ENCODE measurements around the gene RNH1.

The RNH1 gene

DNA sequence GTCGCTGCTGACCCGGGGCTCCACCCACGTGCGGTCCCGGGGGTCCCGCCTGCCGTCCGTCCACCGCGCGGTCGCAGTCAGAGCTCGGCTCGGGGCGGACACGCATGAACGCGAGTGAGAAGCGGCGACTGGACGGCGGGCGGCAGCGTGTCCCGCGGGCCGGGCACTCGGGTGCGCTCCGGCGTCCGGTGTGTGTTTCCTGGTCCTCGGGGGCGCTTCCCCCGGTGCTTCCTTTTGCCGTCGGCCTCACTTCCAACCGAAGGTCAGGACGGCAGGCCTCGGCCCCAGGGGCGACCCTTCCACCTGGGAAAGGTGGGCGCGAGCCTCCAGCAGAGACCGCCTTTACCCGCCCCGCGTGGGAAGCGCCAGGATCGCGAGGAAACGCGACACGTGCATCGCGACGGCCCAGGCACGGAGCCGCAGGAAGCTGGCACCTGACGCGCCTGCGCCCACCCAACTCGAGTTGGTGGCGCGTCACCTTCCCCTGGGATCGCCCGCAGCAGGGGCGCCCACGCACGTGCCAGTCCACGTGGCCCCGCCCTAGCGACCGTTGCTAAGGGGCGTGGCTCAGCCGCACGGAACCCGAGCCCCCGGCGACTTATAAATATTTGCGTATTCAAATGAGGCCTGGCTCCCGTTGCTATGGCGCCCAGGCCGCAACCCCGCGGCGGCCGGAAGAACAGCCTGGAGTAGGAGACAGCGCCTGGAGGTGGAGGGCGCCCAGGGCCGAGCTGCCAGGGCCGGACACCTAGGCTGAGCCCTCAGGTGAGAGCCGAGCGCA, 30.0 kb upstream of the RNH1 start, which contains the start of gene LRRC56:
LRRC56 (plus strand) TSS at position 687 of the 781 bp plus-strand sequence. CDS start 3,158 bp downstream, outside the sequence.
- DNase-seq = peak; percentile 88

DNA sequence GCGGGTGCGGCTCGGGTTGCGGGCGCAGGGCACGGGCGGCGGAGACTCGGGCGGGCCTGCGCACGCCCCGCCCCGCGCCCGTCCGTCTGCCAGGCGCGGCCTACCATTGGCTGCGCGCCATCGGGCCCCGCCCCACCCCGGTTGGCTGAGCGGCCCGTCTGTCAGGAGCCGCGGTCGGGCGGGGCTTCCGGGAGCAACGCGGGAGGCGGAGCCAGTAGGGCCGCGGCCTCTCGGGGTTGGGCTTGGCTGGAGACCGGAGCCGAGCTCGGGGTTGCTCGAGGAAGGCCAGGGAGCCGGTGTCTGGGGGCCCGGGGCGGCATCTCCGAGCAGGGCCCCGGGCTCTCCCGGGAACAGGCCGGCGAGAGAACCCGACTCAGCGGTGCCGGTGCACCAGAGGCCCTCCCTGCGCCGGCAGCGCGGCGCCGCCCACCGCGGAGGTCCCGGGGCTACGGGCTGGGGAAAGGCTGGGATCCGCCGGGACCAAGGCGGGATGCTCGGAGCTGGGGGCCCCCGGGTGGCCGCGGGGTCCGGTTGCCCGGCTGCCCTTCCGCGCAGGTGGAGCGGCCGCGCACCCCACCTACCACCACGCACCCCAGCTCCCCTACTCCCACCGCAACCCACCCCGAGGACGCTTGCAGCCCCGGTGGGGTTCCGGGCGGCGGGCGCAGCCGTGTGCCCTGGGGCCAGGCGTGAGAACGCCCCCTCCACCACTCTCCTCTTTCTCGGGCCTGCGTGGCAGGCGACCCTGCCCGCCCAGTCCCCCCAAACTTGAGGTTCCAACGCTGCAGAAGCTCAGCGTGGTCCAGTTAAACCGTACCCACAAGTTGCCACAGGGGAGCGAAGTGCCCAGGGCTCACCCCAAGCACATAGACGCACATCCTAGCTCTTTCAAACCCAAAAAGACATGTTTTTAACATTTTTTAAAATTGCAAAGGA, 28.7 kb upstream of the RNH1 start, which contains the start of gene HRAS:
HRAS (minus strand) TSS at position 58 of the 936 bp plus-strand sequence.
- DNase-seq = peak; percentile 95

DNA sequence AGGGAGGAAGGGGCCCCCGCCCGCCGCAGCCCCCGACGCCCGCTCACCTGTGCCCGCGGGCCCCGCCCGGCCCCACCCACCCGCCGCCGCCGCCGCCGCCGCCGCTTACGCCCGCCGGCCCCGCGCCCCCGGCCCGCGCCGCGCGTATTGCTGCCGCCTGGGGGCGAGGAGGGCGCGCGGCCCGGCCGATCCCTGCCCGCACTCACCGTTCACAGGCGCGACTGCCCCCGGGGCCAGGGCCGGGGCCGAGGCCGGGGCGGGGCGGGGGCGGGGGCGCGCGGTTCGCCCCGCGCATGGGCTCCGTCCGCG, 28.1 kb upstream of the RNH1 start:
- DNase-seq = no peak

DNA sequence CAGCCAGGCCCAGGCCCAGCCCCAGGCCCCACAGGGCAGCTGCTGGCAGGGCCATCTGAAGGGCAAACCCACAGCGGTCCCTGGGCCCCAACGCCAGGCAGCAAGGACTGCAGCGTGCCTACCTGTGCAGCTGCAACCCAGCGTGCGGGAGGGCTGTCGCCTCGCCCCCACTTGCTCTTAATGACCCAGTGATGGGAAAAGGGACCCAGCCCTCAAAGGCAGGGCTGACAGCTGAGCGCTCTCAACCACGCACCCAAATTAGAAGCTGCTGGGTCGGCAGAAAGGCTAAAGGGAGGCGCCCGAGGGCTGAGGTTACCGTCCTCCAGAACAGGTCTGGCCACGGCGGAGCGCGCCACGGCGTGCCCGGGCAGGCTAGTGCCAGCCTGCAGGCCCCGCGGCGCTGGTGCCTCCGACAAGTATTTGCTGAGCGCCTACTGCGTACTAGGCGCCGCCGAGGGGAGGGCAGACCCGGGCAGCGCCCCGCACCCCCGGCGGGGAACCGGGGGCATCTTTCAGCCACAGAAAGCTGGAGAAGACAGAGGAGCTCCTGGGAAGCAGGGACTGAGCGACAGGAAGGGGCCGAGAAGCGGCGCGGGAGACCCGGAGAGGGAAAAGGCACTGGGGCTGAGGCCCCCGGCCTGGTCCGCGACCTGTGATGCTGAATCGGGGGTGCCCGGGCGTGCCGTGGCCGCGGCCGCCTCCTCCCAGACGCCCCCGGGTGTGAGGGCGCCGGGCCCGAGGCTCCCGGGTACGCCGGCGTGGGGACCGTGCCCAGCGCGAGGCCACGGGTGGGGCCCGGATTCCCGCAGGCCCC, 27.6 kb upstream of the RNH1 start:
- peak; percentile 34 for DNase-seq

DNA sequence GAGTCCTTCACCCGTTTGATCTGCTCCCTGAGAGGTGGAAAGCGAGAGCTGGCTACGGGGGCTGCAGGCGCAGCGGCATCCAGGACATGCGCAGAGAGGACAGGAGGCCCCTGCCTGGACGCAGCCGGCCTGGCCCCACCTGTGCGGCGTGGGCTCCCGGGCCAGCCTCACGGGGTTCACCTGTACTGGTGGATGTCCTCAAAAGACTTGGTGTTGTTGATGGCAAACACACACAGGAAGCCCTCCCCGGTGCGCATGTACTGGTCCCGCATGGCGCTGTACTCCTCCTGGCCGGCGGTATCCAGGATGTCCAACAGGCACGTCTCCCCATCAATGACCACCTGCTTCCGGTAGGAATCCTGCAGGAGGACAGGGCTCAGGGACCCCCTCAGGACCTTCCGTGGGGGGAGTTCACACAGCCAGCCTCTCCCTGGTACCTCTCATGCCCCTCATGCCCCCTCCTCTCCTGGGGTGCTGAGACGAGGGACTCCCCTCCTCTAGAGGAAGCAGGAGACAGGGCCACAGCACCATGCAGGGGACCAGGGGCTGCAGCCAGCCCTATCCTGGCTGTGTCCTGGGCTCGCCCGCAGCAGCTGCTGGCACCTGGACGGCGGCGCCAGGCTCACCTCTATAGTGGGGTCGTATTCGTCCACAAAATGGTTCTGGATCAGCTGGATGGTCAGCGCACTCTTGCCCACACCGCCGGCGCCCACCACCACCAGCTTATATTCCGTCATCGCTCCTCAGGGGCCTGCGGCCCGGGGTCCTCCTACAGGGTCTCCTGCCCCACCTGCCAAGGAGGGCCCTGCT, 26.7 kb upstream of the RNH1 start:
- DNase-seq = no peak

DNA sequence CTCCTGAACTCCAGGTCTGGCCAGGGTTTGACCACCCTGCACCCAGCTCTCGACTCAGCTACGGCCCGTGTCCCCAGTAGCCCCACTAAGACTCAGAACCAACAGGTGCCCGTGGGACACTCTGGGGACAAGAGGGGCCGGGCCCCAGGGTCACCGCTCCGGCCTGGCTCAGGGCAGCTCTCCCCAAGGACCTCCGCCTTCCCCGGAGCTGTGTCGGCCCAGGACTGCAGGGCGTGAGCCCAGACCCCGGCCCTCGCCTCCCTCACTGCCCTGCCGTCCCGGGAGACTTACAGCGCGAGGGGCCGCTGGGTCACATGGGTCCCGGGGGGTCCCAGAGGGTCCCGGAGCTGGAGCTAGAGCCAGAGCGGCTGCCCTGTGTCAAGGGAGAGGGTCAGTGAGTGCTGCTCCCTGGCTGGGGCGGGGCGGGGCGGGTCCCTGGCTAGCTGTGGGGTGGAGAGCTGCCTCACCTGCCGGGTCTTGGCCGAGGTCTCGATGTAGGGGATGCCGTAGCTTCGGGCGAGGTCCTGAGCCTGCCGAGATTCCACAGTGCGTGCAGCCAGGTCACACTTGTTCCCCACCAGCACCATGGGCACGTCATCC, 26.0 kb upstream of the RNH1 start:
- no peak for DNase-seq

DNA sequence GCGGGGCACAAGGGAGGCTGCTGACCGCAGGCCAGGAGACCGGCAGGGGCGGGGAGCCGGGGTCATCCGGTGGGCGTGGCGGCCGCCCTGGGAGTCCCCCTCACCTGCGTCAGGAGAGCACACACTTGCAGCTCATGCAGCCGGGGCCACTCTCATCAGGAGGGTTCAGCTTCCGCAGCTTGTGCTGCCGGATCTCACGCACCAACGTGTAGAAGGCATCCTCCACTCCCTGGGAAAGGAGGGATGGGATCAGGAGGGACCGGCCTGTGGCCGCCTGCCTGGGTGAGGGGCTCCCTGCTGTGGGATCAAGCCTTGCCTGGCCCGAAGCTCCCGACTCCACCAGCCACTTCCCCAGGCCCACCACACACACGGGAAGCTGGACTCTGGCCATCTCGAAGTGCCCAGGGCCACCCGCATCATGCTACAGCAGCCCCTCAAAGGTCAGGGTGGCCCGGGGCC, 25.5 kb upstream of the RNH1 start:
- DNase-seq = no peak

DNA sequence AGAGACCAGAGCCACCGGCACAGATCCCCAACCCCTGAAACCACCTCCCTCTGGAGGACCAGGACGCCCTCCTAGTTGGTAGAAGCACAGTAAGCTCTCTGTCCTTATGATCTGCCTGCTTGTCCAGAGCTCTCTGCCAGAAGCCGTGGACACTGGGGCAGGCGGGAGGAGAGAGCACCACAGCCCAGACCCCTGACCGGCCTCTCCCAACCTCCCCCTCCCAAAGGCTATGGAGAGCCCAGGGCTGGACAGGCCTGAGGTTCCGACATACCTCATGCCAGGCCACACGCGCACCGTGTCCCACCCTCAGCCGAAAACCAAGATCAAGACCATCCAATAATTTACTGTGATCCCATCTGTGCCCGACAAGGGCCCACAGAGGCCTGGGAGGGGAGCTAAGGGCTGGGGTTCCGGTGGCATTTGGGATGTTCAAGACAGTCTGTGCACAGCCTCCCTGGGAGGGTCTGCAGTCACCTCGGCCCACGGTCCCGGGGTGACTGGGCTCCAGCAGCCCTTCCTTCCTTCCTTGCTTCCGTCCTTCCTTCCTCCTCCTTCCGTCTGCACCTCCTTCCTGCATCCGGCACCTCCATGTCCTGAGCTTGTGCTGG, 25.0 kb upstream of the RNH1 start:
- no peak for DNase-seq

DNA sequence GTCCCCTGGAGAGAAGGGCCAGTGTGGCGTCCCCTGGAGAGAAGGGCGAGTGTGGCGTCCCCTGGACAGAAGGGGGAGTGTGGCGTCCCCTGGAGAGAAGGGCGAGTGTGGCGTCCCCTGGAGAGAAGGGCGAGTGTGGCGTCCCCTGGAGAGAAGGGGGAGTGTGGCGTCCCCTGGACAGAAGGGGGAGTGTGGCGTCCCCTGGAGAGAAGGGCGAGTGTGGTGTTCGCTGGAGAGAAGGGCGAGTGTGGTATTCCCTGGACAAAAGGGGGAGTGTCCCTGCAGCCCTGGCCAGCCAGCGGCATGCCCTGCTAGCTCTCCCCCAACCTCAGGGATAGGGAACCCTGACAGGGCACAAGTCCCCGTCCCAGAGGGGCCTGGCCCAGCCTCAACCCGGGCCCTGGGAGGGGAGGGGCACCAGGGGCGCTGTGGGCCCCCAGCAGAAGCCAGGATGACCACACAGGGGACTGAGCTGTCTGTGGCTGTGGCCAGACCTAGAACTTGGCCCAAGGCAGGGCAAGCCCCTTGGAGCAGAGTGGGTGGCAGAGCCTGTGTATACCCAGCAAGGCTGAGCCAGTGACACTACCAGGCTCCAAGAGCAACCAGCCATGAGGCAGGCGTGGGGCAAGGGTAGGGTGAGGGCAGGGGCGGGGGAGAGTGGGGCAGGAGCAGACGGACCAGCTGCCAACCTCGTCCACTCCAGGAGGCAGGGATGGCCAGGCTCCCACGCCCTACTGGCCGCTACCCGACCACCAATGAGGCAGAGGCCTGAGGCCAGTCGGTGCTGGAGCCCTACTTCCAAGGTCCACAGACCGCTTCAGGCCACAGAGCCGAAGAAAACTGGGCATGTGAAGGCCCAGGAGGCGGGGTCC, 24.2 kb upstream of the RNH1 start:
- no peak for DNase-seq

DNA sequence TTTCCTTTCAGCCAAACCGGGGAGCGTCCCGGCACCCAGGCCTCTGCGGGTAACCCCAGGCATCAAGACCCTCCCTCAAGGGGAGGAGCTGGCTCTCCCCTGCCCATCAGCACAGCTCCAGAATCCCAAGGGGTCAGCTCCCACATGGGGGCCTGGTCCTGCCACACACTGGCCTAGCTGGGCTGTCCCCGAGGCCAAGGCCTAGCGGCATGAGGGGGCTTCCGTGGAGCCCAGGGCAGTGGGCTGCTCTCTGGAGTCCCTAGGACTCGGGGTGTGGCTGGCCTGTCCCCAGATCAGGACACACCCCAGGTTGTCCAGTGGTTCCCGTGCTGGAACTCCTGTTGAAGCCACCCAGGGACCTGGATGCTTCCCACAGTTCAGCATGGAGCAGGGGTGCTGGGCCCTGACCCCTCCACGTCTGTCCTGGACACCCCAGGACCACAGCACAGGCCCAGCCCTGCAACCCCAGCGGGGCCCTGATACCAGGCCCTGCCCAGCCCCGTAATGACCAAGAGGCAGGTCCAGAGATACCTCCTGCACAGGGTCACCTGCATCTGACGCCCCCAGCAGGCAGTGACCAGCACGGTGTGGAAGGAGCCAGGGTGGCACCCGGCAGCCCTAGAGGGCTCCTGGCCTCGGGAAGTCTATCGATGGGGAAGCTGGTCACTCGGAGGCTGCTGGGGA, 22.8 kb upstream of the RNH1 start:
- DNase-seq = no peak

DNA sequence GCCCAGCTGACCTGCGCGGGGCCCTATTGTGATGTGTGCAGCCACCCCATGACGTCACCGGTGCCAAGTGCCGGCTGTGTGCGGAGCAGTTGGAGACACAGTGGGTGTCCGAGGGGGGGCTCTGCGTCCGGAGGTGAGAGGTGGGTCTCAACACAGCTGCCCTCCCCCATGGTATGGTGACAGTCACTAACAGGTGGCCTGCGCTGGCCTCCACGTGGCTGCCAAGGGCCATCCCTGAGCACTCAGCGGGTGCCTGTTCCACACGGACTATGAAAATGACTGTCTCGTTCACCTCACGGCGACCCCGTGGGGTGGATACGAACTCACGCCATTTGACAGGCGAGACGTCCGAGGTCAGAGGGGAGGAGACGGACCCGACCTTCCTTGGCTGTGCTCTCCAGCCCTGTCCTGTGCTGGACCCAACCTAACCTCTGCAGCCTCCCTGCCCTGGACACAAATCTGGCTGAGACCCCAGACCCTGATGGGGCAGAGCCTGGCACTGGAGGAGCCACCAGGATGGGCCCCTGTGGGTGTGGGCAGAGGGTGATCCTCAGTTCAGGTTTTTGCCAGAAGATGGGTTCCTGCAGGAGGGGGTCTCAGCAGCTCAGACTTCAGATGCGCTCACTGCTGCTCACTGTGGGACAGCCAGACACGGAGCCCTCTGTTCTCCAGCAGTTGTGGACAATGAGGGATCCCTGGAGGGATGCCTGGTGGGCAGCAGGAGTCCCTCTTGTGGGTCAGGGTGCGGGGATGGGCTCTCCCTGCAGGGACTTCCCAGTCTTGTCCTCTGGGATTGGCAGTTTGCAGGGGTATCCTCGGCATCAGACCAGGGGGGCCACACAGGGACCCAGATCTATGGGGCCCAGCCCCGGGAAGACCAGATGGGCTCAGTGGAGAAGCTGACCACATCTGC, 22.0 kb upstream of the RNH1 start:
- no peak for DNase-seq

DNA sequence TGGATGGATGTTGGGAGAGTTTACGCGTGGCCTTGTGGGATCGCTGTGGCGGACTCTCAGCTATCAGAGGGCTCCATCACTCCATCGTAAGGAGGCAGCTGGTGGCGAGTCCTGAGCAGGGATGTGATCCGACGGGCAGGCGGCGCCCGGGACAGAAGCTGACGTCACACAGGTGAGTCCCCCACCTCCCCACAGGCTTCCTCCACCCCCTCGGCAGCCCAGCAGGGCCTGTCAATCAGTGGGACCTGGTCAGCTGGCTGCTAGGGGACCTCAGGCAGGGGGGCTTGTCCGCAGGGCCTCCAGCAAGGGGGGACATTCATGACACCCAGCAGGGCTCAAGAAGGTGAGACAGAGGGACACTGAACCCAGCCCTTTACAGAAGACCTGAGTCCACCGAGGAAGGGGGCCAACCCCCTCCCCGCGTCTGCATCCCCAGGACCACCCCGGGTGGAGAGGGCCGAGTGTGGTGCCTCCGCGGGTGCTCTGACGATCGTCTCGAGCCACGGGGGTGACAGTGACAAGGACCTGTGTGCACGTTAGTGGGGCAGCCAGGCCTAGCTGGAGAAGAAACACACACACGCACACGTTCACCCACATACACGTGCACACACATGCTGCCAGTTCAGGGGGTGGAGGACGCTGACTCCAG, 21.2 kb upstream of the RNH1 start:
- no peak for DNase-seq

DNA sequence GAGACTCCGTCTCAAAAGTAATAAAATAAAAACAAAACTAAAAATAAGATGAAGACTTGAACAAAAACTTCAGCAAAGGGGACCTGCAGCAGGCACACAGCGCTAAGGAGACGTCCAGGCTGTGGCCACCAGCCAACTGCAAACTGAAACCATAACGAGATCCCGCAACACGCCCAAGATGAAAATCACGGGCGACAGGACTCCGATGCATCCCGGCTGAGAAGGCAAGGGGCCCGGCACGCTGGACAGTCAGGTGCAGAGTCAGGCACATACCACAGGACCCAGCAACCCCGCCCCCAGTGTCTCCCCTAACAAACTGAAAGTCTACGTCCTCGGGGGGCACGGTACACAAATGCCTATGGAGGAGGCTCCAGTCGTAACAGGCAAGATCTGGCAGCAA, 19.1 kb upstream of the RNH1 start:
- DNase-seq = no peak

DNA sequence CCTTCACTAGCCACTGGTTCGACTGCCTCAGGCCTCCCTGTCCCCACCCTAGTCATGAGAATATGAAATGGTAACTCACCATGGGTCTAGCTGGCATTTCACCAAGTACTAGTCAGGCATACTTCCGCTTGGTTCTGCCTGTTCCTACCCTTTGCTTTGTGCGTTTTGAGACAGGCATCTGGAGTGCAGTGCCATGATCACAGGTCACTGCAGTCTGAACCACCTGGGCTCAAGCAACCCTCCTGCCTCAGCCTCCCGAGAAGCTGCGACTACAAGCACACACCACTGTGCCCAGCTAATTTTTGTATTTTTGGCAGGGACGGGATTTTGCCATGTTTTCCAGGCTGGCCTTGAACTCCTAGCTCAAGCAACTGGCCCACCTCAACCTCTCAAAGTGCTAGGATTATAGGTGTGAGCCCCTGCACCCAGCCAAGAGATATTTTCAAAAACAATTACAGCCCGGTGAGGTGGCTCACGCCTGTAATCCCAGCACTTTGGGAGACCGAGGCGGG, 14.2 kb upstream of the RNH1 start:
- no peak for DNase-seq

DNA sequence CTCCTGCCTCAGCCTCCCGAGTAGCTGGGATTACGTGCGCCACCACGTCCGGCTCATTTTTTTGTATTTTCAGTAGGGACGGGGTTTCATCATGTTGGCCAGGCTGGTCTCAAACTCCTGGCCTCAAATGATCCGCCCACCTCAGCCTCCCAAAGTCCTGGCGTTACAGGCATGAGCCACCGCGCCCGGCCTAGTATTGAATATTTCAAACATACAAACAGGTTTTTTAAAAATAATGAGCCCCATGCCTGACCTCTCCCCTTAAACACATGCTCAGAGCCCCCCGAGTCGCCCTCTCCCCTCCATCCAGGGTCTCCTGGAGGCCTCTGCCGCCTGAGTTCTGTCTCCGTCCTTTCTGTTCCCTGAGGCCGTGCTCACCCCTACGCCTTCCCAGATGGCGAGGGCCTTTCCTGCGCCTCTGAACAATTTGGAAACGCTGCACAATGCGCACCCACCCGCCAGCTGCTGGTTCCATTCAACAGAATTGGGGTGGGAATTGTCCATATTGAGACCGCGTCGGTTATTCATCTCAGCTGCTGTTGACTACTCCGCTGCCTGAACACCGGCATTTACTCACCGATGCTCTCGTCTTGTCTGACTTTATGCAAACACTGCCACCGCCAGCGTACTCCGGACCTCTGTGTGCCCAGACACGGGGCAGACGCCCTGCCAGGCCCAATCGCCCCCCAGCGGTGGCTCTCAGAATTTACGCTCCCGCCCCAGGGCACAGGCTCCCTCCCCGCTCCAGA, 13.6 kb upstream of the RNH1 start:
- DNase-seq = no peak

DNA sequence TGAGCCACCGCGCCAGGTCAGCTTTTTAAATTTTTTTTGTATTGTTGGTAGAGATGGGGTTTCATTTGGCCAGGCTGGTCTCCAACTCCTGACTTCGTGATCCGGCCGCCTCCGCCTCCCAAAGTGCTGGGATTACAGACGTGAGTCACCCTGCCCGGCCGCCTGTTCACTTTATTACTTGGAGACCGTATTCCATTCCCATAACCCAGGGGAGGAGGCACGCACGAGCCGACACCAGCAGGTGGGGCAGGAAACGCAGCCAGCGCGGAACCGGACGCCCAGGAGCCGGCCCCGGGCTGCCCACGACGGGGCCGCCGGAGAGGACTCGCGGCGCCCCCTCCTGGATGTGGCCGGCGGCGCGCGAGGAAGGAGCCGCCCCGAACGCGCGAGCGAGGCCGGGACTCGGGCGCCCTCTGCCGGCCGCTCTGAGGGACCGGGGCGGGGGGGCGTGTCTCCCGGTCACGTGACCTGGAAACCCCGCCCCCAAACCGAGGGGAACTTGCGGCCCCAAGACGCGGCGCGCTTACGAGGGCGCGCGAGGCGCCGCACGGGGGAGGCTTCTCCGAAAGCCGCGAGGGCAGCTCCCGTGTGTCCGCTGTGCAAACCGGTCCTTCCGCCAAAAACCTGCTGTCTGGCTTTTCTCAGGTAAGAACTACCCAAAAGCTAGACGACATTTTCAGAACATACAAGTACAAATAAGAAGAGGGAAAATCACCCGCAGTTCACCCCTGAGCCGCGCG, 11.6 kb upstream of the RNH1 start:
- DNase-seq = peak; percentile 85
